ENCODE data around the gene TTC23. TPM values are rescaled to one million over a fixed set of nuclear protein-coding genes. Genes with fewer than 3 reads are reported as not detected.

TTC23 gene
- total RNA-seq, 1 donor from 2014 or later, result 23.1 TPM

DNA sequence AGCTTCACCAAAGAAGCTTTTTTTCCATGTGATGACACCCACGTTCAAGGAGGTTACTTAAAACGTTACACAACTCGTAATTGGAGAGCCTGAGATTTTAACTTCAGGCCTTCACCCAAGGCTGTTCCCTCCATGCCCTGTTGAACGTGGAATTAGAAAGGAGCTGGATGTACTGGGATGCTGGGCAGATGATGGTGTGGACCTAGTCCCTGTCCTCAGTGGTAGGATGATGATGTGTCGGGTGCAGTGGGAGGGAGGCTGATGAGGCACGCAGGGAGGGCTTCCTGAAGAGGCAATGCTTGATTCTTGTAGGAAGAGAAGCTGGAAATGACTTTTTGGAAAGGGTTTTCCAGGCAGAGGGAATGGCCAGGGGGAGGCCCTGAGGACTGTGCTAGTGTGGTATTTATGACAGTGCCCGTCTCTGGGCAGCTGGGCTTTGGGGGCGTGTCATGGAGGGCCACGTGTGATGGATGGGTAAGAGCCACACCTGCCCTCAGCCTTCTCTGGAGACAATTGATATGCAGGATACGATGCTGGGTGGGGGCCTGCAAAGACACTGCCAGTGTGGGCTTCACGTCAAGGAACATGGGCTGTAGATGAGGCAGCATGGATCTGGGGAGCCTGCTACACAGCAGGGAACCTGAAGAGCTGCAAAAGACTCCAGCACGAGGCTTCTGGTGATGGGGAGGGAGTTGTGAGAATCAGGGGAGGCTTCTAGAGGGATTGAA is 129.2 kb downstream of the TTC23 start:
- H3K9me3 Mint-ChIP-seq (ENCODE audit: unreplicated experiment), result no peaks in the 10 kb centered on the region
- peaks cover 44% of the 10 kb centered on the region for H3K4me1 Mint-ChIP-seq (ENCODE audit: unreplicated experiment)
- no peak overlapping the region for H3K4me3 Mint-ChIP-seq (ENCODE audit: unreplicated experiment)
- H3K36me3 Mint-ChIP-seq (ENCODE audit: unreplicated experiment), result peaks cover 3% of the 10 kb centered on the region
- H3K27ac Mint-ChIP-seq (ENCODE audit: unreplicated experiment), result no peak overlapping the region
- no peak for DNase-seq (ENCODE audit: extremely low spot score, unreplicated experiment)
- no peak for TF ChIP-seq CTCF (IDR thresholded peaks at IDR 0.05)
- no peaks in the 10 kb centered on the region for H3K27me3 Mint-ChIP-seq (ENCODE audit: unreplicated experiment)

- DNase-seq (ENCODE audit: extremely low spot score, unreplicated experiment), result no peak
- Mint-ChIP-seq H3K27ac (ENCODE audit: unreplicated experiment) (no peak overlapping the region), H3K36me3 (ENCODE audit: unreplicated experiment) (peaks cover 6% of the 10 kb centered on the region), H3K9me3 (ENCODE audit: unreplicated experiment) (no peaks in the 10 kb centered on the region), H3K4me1 (ENCODE audit: unreplicated experiment) (peaks cover 31% of the 10 kb centered on the region), H3K27me3 (ENCODE audit: unreplicated experiment) (no peaks in the 10 kb centered on the region), H3K4me3 (ENCODE audit: unreplicated experiment) (no peak overlapping the region)
- no peak for TF ChIP-seq CTCF (IDR thresholded peaks at IDR 0.05)
Observed at GRCh38 chr15:99118801-99119546, 130.4 kb downstream of the TTC23 start.

DNA sequence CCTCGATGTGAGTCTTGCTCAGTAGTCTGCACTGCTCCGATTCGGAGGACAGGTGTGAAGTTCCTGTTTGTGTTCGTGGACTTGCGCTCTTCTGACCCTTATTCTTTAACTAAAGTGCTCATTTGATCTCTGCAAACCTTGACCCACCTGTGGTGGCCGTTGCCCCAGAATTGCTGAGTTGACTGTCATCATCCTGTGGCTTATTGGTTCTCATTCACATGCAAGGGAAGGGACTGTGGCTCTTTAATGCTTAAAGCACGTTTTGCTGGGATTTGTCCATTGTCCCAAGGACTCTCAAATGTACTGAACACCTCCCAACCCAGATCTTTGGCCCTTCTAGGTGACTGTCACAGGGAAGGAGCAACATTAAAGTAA is 131.1 kb downstream of the TTC23 start:
- Mint-ChIP-seq H3K4me3 (ENCODE audit: unreplicated experiment) (no peak overlapping the region), H3K4me1 (ENCODE audit: unreplicated experiment) (peaks cover 25% of the 10 kb centered on the region), H3K9me3 (ENCODE audit: unreplicated experiment) (no peaks in the 10 kb centered on the region), H3K27ac (ENCODE audit: unreplicated experiment) (no peak overlapping the region), H3K27me3 (ENCODE audit: unreplicated experiment) (no peaks in the 10 kb centered on the region), H3K36me3 (ENCODE audit: unreplicated experiment) (peaks cover 7% of the 10 kb centered on the region)
- TF ChIP-seq CTCF (IDR thresholded peaks at IDR 0.05), result no peak
- DNase-seq (ENCODE audit: extremely low spot score, unreplicated experiment), result no peak

- DNase-seq (ENCODE audit: extremely low spot score, unreplicated experiment), result no peak
- Mint-ChIP-seq H3K27me3 (ENCODE audit: unreplicated experiment) (no peaks in the 10 kb centered on the region), H3K4me3 (ENCODE audit: unreplicated experiment) (no peak overlapping the region), H3K9me3 (ENCODE audit: unreplicated experiment) (no peaks in the 10 kb centered on the region), H3K4me1 (ENCODE audit: unreplicated experiment) (peaks cover 20% of the 10 kb centered on the region), H3K36me3 (ENCODE audit: unreplicated experiment) (peaks cover 7% of the 10 kb centered on the region), H3K27ac (ENCODE audit: unreplicated experiment) (no peak overlapping the region)
- no peak for TF ChIP-seq CTCF (IDR thresholded peaks at IDR 0.05)
Observed at GRCh38 chr15:99117563-99118257, 131.7 kb downstream of the TTC23 start.

GRCh38 chr15:99117111-99117510 is 132.3 kb downstream of the TTC23 start:
- TF ChIP-seq CTCF (IDR thresholded peaks at IDR 0.05), result no peak
- no peaks in the 10 kb centered on the region for H3K9me3 Mint-ChIP-seq (ENCODE audit: unreplicated experiment)
- H3K4me3 Mint-ChIP-seq (ENCODE audit: unreplicated experiment), result no peak overlapping the region
- no peak overlapping the region for H3K27ac Mint-ChIP-seq (ENCODE audit: unreplicated experiment)
- peaks cover 15% of the 10 kb centered on the region for H3K4me1 Mint-ChIP-seq (ENCODE audit: unreplicated experiment)
- no peak for DNase-seq (ENCODE audit: extremely low spot score, unreplicated experiment)
- H3K36me3 Mint-ChIP-seq (ENCODE audit: unreplicated experiment), result peaks cover 7% of the 10 kb centered on the region
- H3K27me3 Mint-ChIP-seq (ENCODE audit: unreplicated experiment), result no peaks in the 10 kb centered on the region
